Left lobe of liver (tissue), 2 donors: Measurements from ENCODE around the gene CREB3L1. TPM values are rescaled to one million over a fixed set of nuclear protein-coding genes. Genes with fewer than 3 reads are reported as not detected.
A peak's percentile ranks its signal among the peaks of the same experiment; 100 is the strongest.
"Not testable (repeated sequence)": the region's sequence is repeated elsewhere in the genome, so short reads cannot be mapped to it uniquely, and the experiment has no call there.

ENCODE experiments used
- ATAC-seq: fragments of 200-7000 bp; cut with Tn5 transposase; one replicate; pipeline ENCODE4 v1.9.1; 2020; ENCODE audit warnings: mild to moderate bottlenecking, moderate library complexity
- DNase-seq: peaks from one replicate; pipeline ENCODE4 v3.0.0-alpha.2; 2020; ENCODE audit warnings: low spot score
- total RNA-seq: library from RNA; stranded (reverse); gene quantifications from one replicate; pipeline ENCODE4 v1.2.1, GENCODE V29; 2021
- donor health status: DM: no; HTN: no; CAD: no; lungs with moderate emphysema.
- donor health status: DM: no; HTN: yes; CAD: no.

CREB3L1 gene
- total RNA-seq, 1 donor from 2014 or later: 0.30 TPM

DNA sequence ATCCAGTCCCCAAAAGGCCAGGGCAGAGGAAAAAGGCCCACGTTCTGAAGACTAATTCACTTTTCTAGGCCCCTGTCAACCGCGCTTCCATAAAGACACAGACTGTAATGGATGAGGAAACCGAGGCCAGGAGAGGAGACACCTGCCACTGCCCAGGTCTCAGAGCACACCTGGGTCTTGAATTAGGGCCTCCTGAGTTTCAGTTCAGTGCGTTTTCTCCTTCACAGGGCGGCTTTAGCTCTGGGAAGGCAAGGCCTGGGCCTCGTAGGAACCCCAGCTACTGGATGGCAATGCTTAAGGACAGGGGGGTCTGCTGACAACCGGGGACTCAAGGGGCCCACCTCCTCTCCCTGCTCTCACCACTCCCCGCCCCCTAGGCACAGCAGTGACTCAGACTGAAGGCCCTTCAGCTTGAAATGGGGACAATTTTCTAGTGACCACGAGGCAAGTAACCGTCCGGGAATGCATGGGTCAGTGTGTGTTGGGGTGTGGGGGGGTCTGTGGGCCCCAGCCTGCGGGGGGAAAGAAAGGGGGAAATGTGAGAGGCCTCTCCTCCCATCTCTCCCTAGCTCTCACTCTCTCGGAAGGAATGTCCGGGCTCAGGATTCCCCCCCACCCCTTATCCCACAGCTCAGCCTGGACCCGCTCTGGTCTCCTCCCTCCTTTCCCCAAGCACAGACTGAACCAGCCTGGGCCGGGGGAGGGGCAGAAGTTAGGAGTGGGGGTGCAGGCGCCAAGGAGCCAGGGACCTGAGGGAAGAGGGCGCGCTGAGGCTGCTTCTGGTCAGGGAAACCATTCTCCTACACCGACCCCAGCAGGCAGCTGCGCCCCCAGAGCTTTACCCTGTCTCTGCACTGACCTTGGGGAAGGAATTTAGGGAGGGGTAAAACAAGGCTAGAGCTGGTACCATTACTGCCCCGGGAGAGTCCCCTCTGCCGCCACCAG lies 17.2 kb downstream of the CREB3L1 start:
- ATAC-seq: no peak
- no peak for DNase-seq

- ATAC-seq: peak; percentile 75
- DNase-seq: no peak
Observed at GRCh38 chr11:46295312-46296058, 18.0 kb downstream of the CREB3L1 start.

DNA sequence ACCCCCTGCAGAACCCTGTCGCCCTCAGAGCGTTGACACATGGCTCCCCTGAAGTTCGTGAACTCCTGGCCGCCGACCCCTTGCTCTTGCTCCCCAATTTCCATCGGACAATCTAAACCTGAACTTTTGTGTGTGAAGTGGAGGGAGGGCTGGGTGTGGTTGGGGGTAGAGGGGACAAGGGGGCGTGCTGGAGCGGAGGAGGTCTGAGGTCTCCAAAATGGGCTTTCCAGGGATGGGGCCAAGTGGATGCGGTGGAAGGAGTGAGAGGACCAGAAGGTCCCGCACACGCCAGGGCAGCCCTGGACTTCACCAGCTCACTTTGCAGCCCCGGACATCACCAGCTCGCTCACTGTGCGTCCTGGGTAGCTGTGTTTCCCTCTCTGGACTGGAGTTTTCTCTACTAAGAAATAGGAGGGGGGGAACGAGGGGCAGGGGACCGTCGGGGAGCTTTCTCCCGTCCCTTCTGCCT lies 18.6 kb downstream of the CREB3L1 start:
- no peak for DNase-seq

DNA sequence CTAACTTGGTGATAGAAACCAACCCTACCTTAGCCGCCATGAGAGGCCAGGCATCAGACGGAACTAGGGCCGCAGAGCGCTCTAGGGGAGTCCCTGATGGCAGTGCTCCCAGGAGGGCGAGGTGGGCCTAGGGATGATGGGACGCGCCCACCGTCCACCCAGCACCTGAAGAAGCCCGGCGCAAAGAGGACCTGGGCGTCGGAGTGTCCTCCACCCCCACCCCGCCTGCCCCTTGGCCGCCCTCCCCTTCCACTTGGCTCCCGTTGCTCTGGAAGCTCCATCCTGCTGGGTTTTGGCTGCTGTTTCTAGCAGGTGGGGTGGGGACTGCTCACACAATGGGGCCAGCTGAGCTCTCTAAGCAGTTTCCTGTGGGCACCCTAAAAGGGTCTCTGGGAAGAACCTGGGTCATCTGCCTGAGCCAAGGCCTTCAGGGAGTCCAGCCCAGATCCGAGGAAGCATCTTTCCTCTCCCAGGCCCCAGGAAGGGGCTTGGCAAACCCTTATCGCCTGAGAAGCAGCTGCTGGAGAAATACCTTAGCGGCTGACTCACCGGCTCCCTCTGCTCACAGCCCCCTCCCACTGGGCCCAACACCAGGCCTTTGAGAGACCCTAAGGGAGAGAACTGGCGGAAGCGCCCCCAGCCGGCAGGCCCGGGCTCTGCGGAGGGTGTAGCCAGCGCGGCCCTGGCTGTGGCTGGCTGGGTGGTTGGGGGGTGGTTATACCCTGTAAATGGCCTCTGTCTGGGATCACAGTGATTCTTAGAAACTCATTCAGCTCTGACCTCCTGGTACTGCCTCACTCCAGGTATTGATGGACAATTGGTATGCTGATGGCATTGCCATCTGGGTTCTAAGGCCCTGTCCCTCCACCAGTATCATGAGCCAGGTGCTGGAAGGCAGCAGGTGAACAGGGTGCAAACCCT lies 19.3 kb downstream of the CREB3L1 start:
- ATAC-seq (no peak), DNase-seq (no peak)

More for the DNA sequence above, 18.6 kb downstream of the CREB3L1 start:
- ATAC-seq: no peak

GRCh38 chr11:46298699-46299433 lies 21.4 kb downstream of the CREB3L1 start:
- DNase-seq: no peak
- ATAC-seq: no peak

GRCh38 chr11:46299451-46299961 lies 22.0 kb downstream of the CREB3L1 start:
- ATAC-seq (no peak), DNase-seq (no peak)

GRCh38 chr11:46300270-46300669 lies 22.8 kb downstream of the CREB3L1 start:
- DNase-seq: no peak
- ATAC-seq: no peak

- DNase-seq (no peak), ATAC-seq (no peak)
Observed at GRCh38 chr11:46302866-46303265, 25.4 kb downstream of the CREB3L1 start.

GRCh38 chr11:46304036-46304435 lies 26.6 kb downstream of the CREB3L1 start:
- not testable (repeated sequence) for DNase-seq, ATAC-seq

DNA sequence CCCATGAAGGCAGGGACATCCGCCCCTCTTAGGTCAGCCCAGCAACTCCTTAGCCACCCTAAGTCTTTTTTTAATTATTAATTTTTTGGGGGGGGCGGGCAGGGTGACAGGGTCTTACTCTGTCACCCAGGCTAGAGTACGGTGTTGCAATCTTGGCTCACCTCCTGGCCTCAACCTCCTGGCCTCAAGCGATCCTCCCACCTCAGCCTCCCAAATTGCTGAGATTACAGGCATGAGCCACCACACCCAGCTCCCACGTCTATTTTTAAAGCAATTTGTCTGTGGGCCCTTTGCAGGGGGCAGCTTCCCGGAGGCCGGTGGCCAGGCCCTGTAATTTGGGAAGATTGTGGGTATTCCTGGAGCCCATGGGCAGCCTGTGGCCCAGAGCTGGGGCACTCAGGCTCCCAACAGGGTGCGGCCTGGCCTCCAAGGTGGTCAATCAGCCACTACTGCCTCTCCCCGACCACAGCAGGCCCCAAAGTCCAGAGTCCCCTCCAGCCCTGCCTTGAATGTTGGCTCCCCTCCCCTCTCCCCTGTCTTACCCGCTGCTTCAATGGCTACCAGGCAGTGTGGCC lies 27.2 kb downstream of the CREB3L1 start:
- DNase-seq: no peak
- no peak for ATAC-seq

- ATAC-seq (no peak), DNase-seq (no peak)
Observed at GRCh38 chr11:46305295-46305694, 27.8 kb downstream of the CREB3L1 start.

GRCh38 chr11:46306296-46306853 lies 28.9 kb downstream of the CREB3L1 start:
- no peak for ATAC-seq
- DNase-seq: no peak

- DNase-seq (no peak), ATAC-seq (no peak)
Observed at GRCh38 chr11:46307369-46307768, 29.9 kb downstream of the CREB3L1 start.

- no peak for ATAC-seq
- DNase-seq: no peak
Observed at GRCh38 chr11:46307785-46308341, 30.4 kb downstream of the CREB3L1 start.

DNA sequence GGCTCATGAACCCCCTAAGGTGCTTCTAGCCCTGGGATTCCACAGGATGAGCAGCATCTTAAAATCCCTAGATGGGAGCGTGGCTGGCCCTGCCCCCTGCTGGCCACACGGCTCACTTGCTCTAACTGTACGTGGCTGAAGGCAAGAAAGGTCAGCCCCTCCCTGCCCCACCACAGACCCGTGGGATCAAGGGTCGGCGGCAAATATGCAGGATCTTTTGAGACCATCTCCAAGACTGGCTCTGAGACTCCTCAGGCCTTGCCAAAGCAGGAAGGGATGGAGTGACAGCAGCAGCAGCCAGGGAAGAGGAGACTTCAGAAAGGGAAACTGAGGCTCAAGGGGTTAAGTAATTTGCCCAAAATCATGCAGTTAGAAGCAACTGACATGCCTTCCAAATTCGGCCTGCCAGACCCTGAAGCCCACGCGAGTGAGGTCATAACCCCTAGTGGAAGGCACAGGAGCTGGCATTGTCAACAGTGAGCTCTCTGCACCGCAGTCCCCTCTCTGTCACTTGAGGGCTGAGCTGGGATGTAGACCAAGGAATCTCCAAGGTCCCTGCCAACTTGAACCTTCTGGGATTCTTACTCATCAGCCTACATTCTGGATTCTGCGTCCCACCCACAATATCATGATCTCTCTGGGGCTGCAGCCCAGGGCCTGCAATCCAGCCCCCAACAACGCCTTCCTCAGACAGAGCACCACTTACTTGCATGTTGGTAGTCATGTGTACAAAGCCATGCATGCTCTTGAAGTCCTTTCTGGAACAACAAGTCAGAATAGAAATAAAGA lies 31.4 kb downstream of the CREB3L1 start:
- ATAC-seq: peak; percentile 95

GRCh38 chr11:46309814-46310259 lies 32.4 kb downstream of the CREB3L1 start:
- no peak for ATAC-seq

More for the DNA sequence above, 31.4 kb downstream of the CREB3L1 start:
- DNase-seq: peak; percentile 73

GRCh38 chr11:46315033-46315738 lies 37.7 kb downstream of the CREB3L1 start:
- ATAC-seq: peak; percentile 77
- no peak for DNase-seq

More at GRCh38 chr11:46309814-46310259, 32.4 kb downstream of the CREB3L1 start:
- DNase-seq: no peak
